ENCODE measurements around the gene DPF1.

- TF ChIP-seq CTCF (optimal IDR thresholded peaks at IDR 0.05 in 1 of 3, IDR thresholded peaks at IDR 0.05 in 1 of 3, conservative IDR thresholded peaks at IDR 0.05 in 1 of 3; ENCODE audit: extremely low read depth in 1 of 3, insufficient read depth in 2 of 3, low read length in 3 of 3) (no peak), EZH2 (IDR thresholded peaks at IDR 0.05; ENCODE audit: low read length) (no peak)
Measured at GRCh38 chr19:38267761-38268483, 43.9 kb upstream of the DPF1 start.
